Suprapubic skin (tissue), 4 donors: ENCODE data around the gene ELMO1.

Experiments
- EP300 ChIP-seq: sonication (generic); formaldehyde crosslinking; IDR thresholded peaks from one replicate; pipeline ENCODE4 v1.6.1; 2017; ENCODE audit warnings: antibody characterized with exemption
- POLR2A ChIP-seq, 2 donors: fragments of 450-650 bp; IDR thresholded peaks; one replicate each; pipeline ENCODE4 v1.6.1; 2017; ENCODE audit warnings: antibody characterized with exemption in 2 of 2, mild to moderate bottlenecking in 2 of 2, moderate library complexity in 2 of 2
- POLR2AphosphoS5 ChIP-seq, 3 donors: sonication (generic); formaldehyde crosslinking; IDR thresholded peaks; one replicate each; pipeline ENCODE4 v1.6.1; 2017; ENCODE audit warnings: antibody characterized with exemption in 3 of 3
- TF ChIP-seq, protein P1 (sequence below), 2 donors: fragments of 200-600 bp in 1 of 2; fragments of 450-650 bp in 1 of 2; sonication (generic) in 1 of 2; IDR thresholded peaks; one replicate each; pipeline ENCODE4 v1.5.1; 2016 to 2019; ENCODE audit warnings: antibody characterized with exemption in 2 of 2, mild to moderate bottlenecking in 1 of 2, moderate library complexity in 1 of 2

- TF ChIP-seq, protein P1, sequence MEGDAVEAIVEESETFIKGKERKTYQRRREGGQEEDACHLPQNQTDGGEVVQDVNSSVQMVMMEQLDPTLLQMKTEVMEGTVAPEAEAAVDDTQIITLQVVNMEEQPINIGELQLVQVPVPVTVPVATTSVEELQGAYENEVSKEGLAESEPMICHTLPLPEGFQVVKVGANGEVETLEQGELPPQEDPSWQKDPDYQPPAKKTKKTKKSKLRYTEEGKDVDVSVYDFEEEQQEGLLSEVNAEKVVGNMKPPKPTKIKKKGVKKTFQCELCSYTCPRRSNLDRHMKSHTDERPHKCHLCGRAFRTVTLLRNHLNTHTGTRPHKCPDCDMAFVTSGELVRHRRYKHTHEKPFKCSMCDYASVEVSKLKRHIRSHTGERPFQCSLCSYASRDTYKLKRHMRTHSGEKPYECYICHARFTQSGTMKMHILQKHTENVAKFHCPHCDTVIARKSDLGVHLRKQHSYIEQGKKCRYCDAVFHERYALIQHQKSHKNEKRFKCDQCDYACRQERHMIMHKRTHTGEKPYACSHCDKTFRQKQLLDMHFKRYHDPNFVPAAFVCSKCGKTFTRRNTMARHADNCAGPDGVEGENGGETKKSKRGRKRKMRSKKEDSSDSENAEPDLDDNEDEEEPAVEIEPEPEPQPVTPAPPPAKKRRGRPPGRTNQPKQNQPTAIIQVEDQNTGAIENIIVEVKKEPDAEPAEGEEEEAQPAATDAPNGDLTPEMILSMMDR (IDR thresholded peaks at IDR 0.05), result no peak
- TF ChIP-seq POLR2A (IDR thresholded peaks at IDR 0.05) (no peak), POLR2AphosphoS5 (IDR thresholded peaks at IDR 0.05) (no peak), EP300 (no peak)
These were observed 396.0 kb downstream of the ELMO1 start for GRCh38 chr7:37052705-37053104.
